Upper lobe of left lung (tissue), 4 donors: Measurements from ENCODE around the gene CDH18.

Experiments
- CTCF ChIP-seq, 6 experiments: fragments of 450-650 bp in 4 of 6; fragments of 200-600 bp in 2 of 6; sonication (generic) in 2 of 6; IDR thresholded peaks; one replicate each; pipeline ENCODE4 v1.5.1; 2016 to 2019; ENCODE audit warnings: antibody characterized with exemption in 6 of 6
- EP300 ChIP-seq, 4 donors: sonication (generic); formaldehyde crosslinking; IDR thresholded peaks; one replicate each; pipeline ENCODE4 v1.5.1; 2017; ENCODE audit warnings: antibody characterized with exemption in 4 of 4, control low read depth in 2 of 4
- POLR2A ChIP-seq, 4 donors: fragments of 450-650 bp; IDR thresholded peaks; one replicate each; pipeline ENCODE4 v1.5.1; 2016 to 2017; ENCODE audit warnings: antibody characterized with exemption in 4 of 4, mild to moderate bottlenecking in 2 of 4
- POLR2AphosphoS5 ChIP-seq, 2 donors: sonication (generic); formaldehyde crosslinking; IDR thresholded peaks; one replicate each; pipeline ENCODE4 v1.5.1; 2017; ENCODE audit warnings: antibody characterized with exemption in 2 of 2

GRCh38 chr5:19719109-19719508, 268.9 kb downstream of the CDH18 start:
- TF ChIP-seq POLR2A (IDR thresholded peaks at IDR 0.05) = no peak
- TF ChIP-seq POLR2AphosphoS5 (IDR thresholded peaks at IDR 0.05) = no peak
- no peak for TF ChIP-seq CTCF (IDR thresholded peaks at IDR 0.05)
- TF ChIP-seq EP300 (IDR thresholded peaks at IDR 0.05) = no peak
